Trophoblast cell (in vitro differentiated cells and primary cell): ENCODE results near the gene PKP1.

Experiments used
- DNase-seq, 2 donors: peaks; one replicate each; pipeline ENCODE4 v3.0.0-alpha.2; 2016
- H2AFZ ChIP-seq: 2 replicates; pipeline ENCODE4 v1.6.1; 2013; ENCODE audit warnings: low read length, moderate library complexity, mild to moderate bottlenecking; ENCODE audit not compliant: insufficient read depth, poor library complexity
- H2AK5ac ChIP-seq: 2 replicates; pipeline ENCODE4 v1.6.1; 2013; ENCODE audit warnings: mild to moderate bottlenecking, low read length
- H2BK120ac ChIP-seq: 2 replicates; pipeline ENCODE4 v1.6.1; 2013; ENCODE audit warnings: low read length, mild to moderate bottlenecking, moderate library complexity; ENCODE audit not compliant: insufficient read depth, poor library complexity
- H2BK12ac ChIP-seq: 2 replicates; pipeline ENCODE4 v1.6.1; 2013; ENCODE audit warnings: mild to moderate bottlenecking, low read length, moderate library complexity
- H2BK5ac ChIP-seq: 2 replicates; pipeline ENCODE4 v1.6.1; 2013; ENCODE audit warnings: low read length, low read depth, moderate library complexity, mild to moderate bottlenecking; ENCODE audit not compliant: poor library complexity
- H3K14ac ChIP-seq: 2 replicates; pipeline ENCODE4 v1.6.1; 2013; ENCODE audit warnings: mild to moderate bottlenecking, low read length
- H3K18ac ChIP-seq: 2 replicates; pipeline ENCODE4 v1.6.1; 2013; ENCODE audit warnings: mild to moderate bottlenecking, low read length
- H3K23ac ChIP-seq: 2 replicates; pipeline ENCODE4 v1.6.1; 2013; ENCODE audit warnings: low read length
- H3K27ac ChIP-seq: 2 replicates; pipeline ENCODE4 v1.5.1; 2013; ENCODE audit warnings: low read depth, mild to moderate bottlenecking, inconsistent platforms, low read length, moderate library complexity
- H3K27me3 ChIP-seq: 2 replicates; pipeline ENCODE4 v1.6.1; 2013; ENCODE audit warnings: inconsistent platforms, mild to moderate bottlenecking, low read length, moderate library complexity; ENCODE audit not compliant: insufficient read depth
- H3K36me3 ChIP-seq, 2 experiments: 1 replicate in 1 of 2; 2 replicates in 1 of 2; pipeline ENCODE4 v1.6.1; 2013; ENCODE audit warnings: low read length in 2 of 2, mild to moderate bottlenecking in 2 of 2, moderate library complexity in 1 of 2; ENCODE audit not compliant: insufficient read depth in 2 of 2, control insufficient read depth in 1 of 2
- H3K4ac ChIP-seq: 2 replicates; pipeline ENCODE4 v1.6.1; 2013; ENCODE audit warnings: low read depth, mild to moderate bottlenecking, low read length, moderate library complexity
- H3K4me1 ChIP-seq, 2 experiments: 1 replicate in 1 of 2; 2 replicates in 1 of 2; pipeline ENCODE4 v1.6.1; 2013; ENCODE audit warnings: low read length in 2 of 2, mild to moderate bottlenecking in 2 of 2, moderate library complexity in 1 of 2; ENCODE audit not compliant: insufficient read depth in 2 of 2, control insufficient read depth in 1 of 2
- H3K4me2 ChIP-seq: 2 replicates; pipeline ENCODE4 v1.6.1; 2013; ENCODE audit warnings: inconsistent platforms, mild to moderate bottlenecking, low read length, moderate library complexity
- H3K4me3 ChIP-seq: 2 replicates; pipeline ENCODE4 v1.5.1; 2013; ENCODE audit warnings: mild to moderate bottlenecking, low read depth, low read length, inconsistent platforms
- H3K79me1 ChIP-seq: one replicate; pipeline ENCODE4 v1.6.1; 2013; ENCODE audit warnings: low read length
- H3K79me2 ChIP-seq: 2 replicates; pipeline ENCODE4 v1.6.1; 2013; ENCODE audit warnings: low read length, mild to moderate bottlenecking; ENCODE audit not compliant: control insufficient read depth, insufficient read depth, poor library complexity
- H3K9ac ChIP-seq: 2 replicates; pipeline ENCODE4 v1.6.1; 2013; ENCODE audit warnings: mild to moderate bottlenecking, low read length
- H3K9me3 ChIP-seq: 2 replicates; pipeline ENCODE4 v1.6.1; 2013; ENCODE audit warnings: low read depth, mild to moderate bottlenecking, control low read depth, inconsistent platforms, low read length; ENCODE audit not compliant: insufficient read depth
- H4K12ac ChIP-seq: 2 replicates; pipeline ENCODE4 v1.6.1; 2013; ENCODE audit warnings: low read depth, mild to moderate bottlenecking, low read length, moderate library complexity
- H4K8ac ChIP-seq: 2 replicates; pipeline ENCODE4 v1.6.1; 2013; ENCODE audit warnings: low read depth, mild to moderate bottlenecking, low read length, moderate library complexity
- H4K91ac ChIP-seq: one replicate; pipeline ENCODE4 v1.6.1; 2013; ENCODE audit warnings: low read depth, mild to moderate bottlenecking, low read length, moderate library complexity
- WGBS: extraction: QIAGEN DNeasy Blood & Tissue Kit; methylation state at CpG from one replicate; pipeline ENCODE4 v1.1.7; 2013; ENCODE audit warnings: missing lambda C conversion rate; ENCODE audit not compliant: insufficient read length, insufficient coverage; ENCODE audit errors: extremely low coverage; 5-methylcytosine and 5-hydroxymethylcytosine counted together

Gene PKP1

DNA sequence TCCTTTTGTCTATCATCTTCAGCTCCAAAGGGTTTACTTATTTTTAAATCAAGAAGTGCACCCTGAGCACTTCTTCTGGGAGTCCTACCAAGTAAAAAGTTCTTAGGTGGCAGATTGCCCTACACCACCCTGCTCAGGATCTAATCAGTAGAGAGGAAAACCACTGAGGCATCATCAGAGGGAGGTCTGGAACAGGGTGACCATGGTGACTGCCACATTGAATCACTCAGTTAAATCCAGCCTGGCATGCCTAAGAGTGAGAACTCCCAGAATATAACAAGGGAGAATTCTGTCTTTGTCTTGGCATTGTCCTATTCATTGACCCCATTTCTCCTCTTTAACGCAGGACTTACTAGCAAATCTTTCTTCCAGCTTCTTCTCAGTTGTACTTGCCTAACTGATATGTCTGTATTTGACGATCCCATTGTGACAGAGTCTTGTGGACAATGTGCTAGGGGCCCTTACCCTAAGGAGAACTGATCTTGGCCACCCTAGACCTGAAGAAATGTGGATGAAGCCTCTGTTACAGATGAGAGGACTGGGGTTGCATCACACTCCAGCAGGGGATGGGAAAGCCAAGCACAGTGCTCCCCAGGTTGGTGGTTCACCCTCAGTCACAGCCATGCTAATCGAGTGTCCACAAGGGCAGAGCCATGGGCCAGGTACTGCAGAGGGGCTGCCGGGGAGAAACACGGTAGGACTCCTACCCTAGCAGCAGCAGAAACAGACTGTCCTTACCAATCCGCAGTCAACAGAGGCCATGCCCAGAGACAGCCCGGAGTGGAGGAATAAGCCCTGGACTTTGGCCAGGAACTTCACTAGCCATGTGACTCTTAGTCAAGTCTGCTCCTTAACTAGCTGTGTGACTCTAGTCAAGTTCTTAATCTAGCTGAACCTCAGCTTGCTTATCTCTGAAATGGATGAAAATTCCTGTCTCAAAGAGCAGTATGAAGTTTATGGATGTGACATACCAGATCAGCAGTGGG, 15.4 kb downstream of the PKP1 start:
- Histone ChIP-seq H3K9ac (no peak overlapping the region), H2AK5ac (no peak overlapping the region), H2BK5ac (no peak overlapping the region), H3K4me2 (no peak overlapping the region), H3K23ac (no peak overlapping the region), H4K12ac (no peak overlapping the region), H3K27ac (no peak overlapping the region), H2AFZ (no peak overlapping the region), H3K9me3 (peaks cover 2% of the 10 kb centered on the region), H4K8ac (no peak overlapping the region), H4K91ac (no peak overlapping the region), H3K14ac (no peak overlapping the region), H3K4ac (no peak overlapping the region), H2BK120ac (no peak overlapping the region), H3K18ac (no peak overlapping the region), H3K79me2 (no peaks in the 10 kb centered on the region), H3K27me3 (no peaks in the 10 kb centered on the region), H3K4me3 (no peak overlapping the region), H2BK12ac (no peak overlapping the region), H3K79me1 (no peaks in the 10 kb centered on the region), H3K4me1 (peaks cover 0 to 2% of the 10 kb centered on the region in 2 experiments), H3K36me3 (no peaks in the 10 kb centered on the region)
- no CpG with 5 or more reads among the region's 7 CpGs for WGBS
- DNase-seq: no peak

- no peak overlapping the region for H4K8ac ChIP-seq
- no peak overlapping the region for H3K9ac ChIP-seq
- H3K27me3 ChIP-seq: no peaks in the 10 kb centered on the region
- H3K27ac ChIP-seq: no peak overlapping the region
- no peak overlapping the region for H3K14ac ChIP-seq
- H3K79me1 ChIP-seq: no peaks in the 10 kb centered on the region
- WGBS: no CpG with 5 or more reads among the region's 6 CpGs
- H3K79me2 ChIP-seq: no peaks in the 10 kb centered on the region
- no peak overlapping the region for H4K12ac ChIP-seq
- no peak overlapping the region for H2BK120ac ChIP-seq
- peaks cover 2% of the 10 kb centered on the region for H3K9me3 ChIP-seq
- H2BK12ac ChIP-seq: no peak overlapping the region
- no peak for DNase-seq
- H2AK5ac ChIP-seq: no peak overlapping the region
- no peak overlapping the region for H2BK5ac ChIP-seq
- H3K4me1 ChIP-seq: peaks cover 0 to 2% of the 10 kb centered on the region in 2 experiments
- H3K18ac ChIP-seq: no peak overlapping the region
- H4K91ac ChIP-seq: no peak overlapping the region
- H3K36me3 ChIP-seq: no peaks in the 10 kb centered on the region
- no peak overlapping the region for H3K4me2 ChIP-seq
- H3K4me3 ChIP-seq: no peak overlapping the region
- no peak overlapping the region for H3K4ac ChIP-seq
- H3K23ac ChIP-seq: no peak overlapping the region
- H2AFZ ChIP-seq: no peak overlapping the region
These were observed 16.7 kb downstream of the PKP1 start for GRCh38 chr1:201299968-201300367.

GRCh38 chr1:201300641-201301040, 17.3 kb downstream of the PKP1 start:
- no peak overlapping the region for H3K23ac ChIP-seq
- no peaks in the 10 kb centered on the region for H3K79me1 ChIP-seq
- no peak overlapping the region for H4K8ac ChIP-seq
- no peaks in the 10 kb centered on the region for H3K79me2 ChIP-seq
- no peak overlapping the region for H4K91ac ChIP-seq
- no peak overlapping the region for H2AK5ac ChIP-seq
- H2BK5ac ChIP-seq: no peak overlapping the region
- peaks cover 0 to 2% of the 10 kb centered on the region in 2 experiments for H3K4me1 ChIP-seq
- H3K9ac ChIP-seq: no peak overlapping the region
- no peak overlapping the region for H3K4ac ChIP-seq
- H2BK120ac ChIP-seq: no peak overlapping the region
- H3K4me2 ChIP-seq: no peak overlapping the region
- WGBS: no CpG with 5 or more reads among the region's 4 CpGs
- H2AFZ ChIP-seq: no peak overlapping the region
- H2BK12ac ChIP-seq: no peak overlapping the region
- peaks cover 2% of the 10 kb centered on the region for H3K9me3 ChIP-seq
- H3K14ac ChIP-seq: no peak overlapping the region
- no peaks in the 10 kb centered on the region for H3K36me3 ChIP-seq
- no peaks in the 10 kb centered on the region for H3K27me3 ChIP-seq
- H3K4me3 ChIP-seq: no peak overlapping the region
- H3K18ac ChIP-seq: no peak overlapping the region
- no peak for DNase-seq
- no peak overlapping the region for H4K12ac ChIP-seq
- H3K27ac ChIP-seq: no peak overlapping the region

- H2AK5ac ChIP-seq: no peak overlapping the region
- no CpG with 5 or more reads among the region's 20 CpGs for WGBS
- no peak overlapping the region for H3K4me3 ChIP-seq
- no peak overlapping the region for H3K27ac ChIP-seq
- H3K4me1 ChIP-seq: peaks cover 2 to 4% of the 10 kb centered on the region in 2 experiments
- no peak overlapping the region for H4K12ac ChIP-seq
- DNase-seq: no peak
- H3K4me2 ChIP-seq: no peak overlapping the region
- no peak overlapping the region for H2AFZ ChIP-seq
- H2BK120ac ChIP-seq: no peak overlapping the region
- H3K18ac ChIP-seq: no peak overlapping the region
- H3K9me3 ChIP-seq: peaks cover 2% of the 10 kb centered on the region
- no peak overlapping the region for H4K91ac ChIP-seq
- H2BK5ac ChIP-seq: no peak overlapping the region
- no peaks in the 10 kb centered on the region for H3K36me3 ChIP-seq
- H3K79me2 ChIP-seq: no peaks in the 10 kb centered on the region
- no peaks in the 10 kb centered on the region for H3K27me3 ChIP-seq
- H3K9ac ChIP-seq: no peak overlapping the region
- no peak overlapping the region for H2BK12ac ChIP-seq
- no peak overlapping the region for H3K23ac ChIP-seq
- H3K14ac ChIP-seq: no peak overlapping the region
- no peak overlapping the region for H4K8ac ChIP-seq
- H3K4ac ChIP-seq: no peak overlapping the region
- peaks cover 2% of the 10 kb centered on the region for H3K79me1 ChIP-seq
These were observed 19.2 kb downstream of the PKP1 start for GRCh38 chr1:201302163-201303152.
